ENCODE measurements around the gene AVEN.

The AVEN gene

DNA sequence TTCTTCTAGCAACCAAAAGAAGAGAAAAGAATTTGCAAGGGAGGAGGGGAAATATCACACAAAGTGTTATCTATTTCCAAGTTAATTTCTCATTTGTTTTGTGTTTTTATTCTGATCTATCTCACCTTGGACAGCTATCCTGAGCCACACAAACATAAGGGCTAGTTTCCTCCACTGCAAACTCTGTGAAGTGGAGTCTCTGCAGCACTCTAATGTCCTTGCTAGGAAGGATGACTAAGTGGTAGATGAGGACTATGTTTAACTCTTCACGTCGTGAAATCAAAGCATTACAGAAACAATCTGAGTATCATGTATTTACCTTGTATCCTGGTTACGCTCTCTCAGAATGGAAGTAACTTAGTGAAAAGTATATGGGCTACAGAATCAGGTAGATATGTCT lies 104.6 kb downstream of the AVEN start:
- TF ChIP-seq Cebpa-rat (IDR thresholded peaks at IDR 0.05) = no peak
- no peak overlapping the region for H3K4me2 ChIP-seq
- H3K36me3 ChIP-seq = no peaks in the 10 kb centered on the region
- H3K4me3 ChIP-seq = no peak overlapping the region
- H3K9me3 ChIP-seq = no peaks in the 10 kb centered on the region
- H3K27ac ChIP-seq = no peak overlapping the region
- no peaks in the 10 kb centered on the region for H3K4me1 ChIP-seq
- H4K20me1 ChIP-seq = no peaks in the 10 kb centered on the region
- no peak overlapping the region for H3K9ac ChIP-seq
- no peaks in the 10 kb centered on the region for H3K27me3 ChIP-seq

DNA sequence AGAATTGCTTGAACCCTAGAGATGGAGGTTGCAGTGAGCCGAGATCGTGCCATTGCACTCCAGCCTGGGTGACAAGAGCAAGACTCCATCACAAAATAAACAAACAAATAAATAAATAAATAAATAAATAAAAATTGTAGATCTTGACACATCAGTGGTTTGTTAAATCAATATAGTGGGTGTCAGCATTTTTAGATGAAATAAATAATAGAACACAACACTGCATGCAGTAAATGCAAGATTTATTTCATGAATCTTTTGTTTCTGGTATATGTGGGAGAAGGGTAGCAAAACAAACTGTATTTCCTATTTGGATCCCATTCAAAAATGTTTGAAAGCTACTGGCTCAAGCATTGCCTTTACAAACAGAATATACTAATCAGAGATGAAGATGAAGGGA lies 106.3 kb downstream of the AVEN start:
- TF ChIP-seq Cebpa-rat (IDR thresholded peaks at IDR 0.05) = no peak

DNA sequence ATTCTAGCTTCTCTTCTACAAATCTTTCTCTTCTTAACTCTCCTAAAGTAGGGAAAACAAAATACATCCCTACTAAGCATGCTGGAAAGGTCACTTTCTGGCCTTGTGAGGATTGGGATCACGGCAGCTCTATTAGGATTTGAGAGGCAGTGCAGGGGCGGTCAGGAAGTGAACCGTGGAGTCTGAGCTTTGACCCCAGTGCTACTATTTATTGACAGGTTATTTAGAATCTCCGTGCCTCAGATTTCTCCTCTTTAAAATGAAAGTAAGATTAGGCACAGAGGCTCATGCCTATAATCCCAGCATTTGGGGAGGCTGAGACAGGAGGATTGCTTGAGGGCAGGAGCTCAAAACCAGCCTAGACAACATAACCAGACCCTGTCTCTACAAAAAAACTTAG lies 112.7 kb downstream of the AVEN start:
- no peak for TF ChIP-seq Cebpa-rat (IDR thresholded peaks at IDR 0.05)

More for the DNA sequence above, 106.3 kb downstream of the AVEN start:
- Histone ChIP-seq H3K27me3 (no peaks in the 10 kb centered on the region), H3K27ac (no peak overlapping the region), H3K9ac (no peak overlapping the region), H3K36me3 (no peaks in the 10 kb centered on the region), H3K9me3 (no peaks in the 10 kb centered on the region), H3K4me3 (no peak overlapping the region), H3K4me1 (no peaks in the 10 kb centered on the region), H4K20me1 (no peaks in the 10 kb centered on the region), H3K4me2 (no peak overlapping the region)

DNA sequence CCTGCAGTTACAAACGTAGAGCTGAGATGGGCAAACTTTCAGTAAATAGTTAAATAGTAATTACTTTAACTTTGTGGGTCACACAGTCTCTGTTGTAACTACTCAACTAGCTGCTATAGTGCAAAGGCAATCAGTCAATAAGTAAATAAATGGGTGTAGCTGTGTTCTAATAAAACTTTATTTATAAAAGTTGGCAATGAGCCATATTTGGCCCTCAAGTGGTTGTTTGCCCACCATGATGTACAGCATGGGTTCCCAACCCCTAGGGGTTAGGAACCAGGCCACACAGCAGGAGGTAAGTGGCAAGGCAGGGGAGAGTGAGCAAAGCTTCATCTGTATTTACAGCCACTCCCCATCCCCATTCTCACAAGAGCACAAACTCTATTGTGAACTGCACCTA lies 115.6 kb downstream of the AVEN start:
- no peak overlapping the region for H3K4me3 ChIP-seq
- no peak overlapping the region for H3K27ac ChIP-seq
- H3K9me3 ChIP-seq = no peaks in the 10 kb centered on the region
- H3K4me1 ChIP-seq = no peaks in the 10 kb centered on the region
- no peaks in the 10 kb centered on the region for H4K20me1 ChIP-seq
- H3K36me3 ChIP-seq = no peaks in the 10 kb centered on the region
- no peak overlapping the region for H3K4me2 ChIP-seq
- H3K27me3 ChIP-seq = no peaks in the 10 kb centered on the region
- no peak for TF ChIP-seq Cebpa-rat (IDR thresholded peaks at IDR 0.05)
- no peak overlapping the region for H3K9ac ChIP-seq

More for the DNA sequence above, 112.7 kb downstream of the AVEN start:
- no peak overlapping the region for H3K4me3 ChIP-seq
- H3K4me2 ChIP-seq = no peak overlapping the region
- no peaks in the 10 kb centered on the region for H3K27me3 ChIP-seq
- H3K4me1 ChIP-seq = no peaks in the 10 kb centered on the region
- H3K9me3 ChIP-seq = no peaks in the 10 kb centered on the region
- H3K27ac ChIP-seq = no peak overlapping the region
- H3K36me3 ChIP-seq = no peaks in the 10 kb centered on the region
- H3K9ac ChIP-seq = no peak overlapping the region
- H4K20me1 ChIP-seq = no peaks in the 10 kb centered on the region

GRCh38 chr15:33915571-33916407 lies 123.2 kb downstream of the AVEN start:
- Histone ChIP-seq H3K4me2 (no peak overlapping the region), H3K9ac (no peak overlapping the region), H3K27me3 (no peaks in the 10 kb centered on the region), H3K9me3 (no peaks in the 10 kb centered on the region), H3K27ac (no peak overlapping the region), H4K20me1 (no peaks in the 10 kb centered on the region), H3K4me1 (peaks cover 3% of the 10 kb centered on the region; the same call in 1 of the 2 replicates), H3K36me3 (no peaks in the 10 kb centered on the region), H3K4me3 (no peak overlapping the region)
- no peak for TF ChIP-seq Cebpa-rat (IDR thresholded peaks at IDR 0.05)

DNA sequence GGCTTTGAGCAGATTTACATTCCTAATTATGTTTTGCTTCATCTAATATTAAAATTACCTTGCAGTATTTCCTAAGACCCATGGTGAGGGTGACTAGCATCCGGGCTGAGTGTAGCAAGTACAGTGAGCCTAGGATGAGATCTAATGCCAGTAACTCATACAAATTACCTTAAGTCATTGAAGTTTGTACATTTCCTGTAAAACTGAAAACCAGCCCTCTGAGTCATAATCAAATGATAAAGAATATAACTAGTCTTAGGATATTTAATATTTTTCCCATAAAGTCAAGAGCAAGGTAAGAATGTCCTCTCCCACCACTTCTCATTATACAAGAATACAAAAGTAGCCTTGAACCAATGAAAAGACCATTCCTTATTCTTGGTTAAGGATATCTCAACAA lies 125.5 kb downstream of the AVEN start:
- no peak for TF ChIP-seq Cebpa-rat (IDR thresholded peaks at IDR 0.05)
- H3K27ac ChIP-seq = no peak overlapping the region
- H3K9me3 ChIP-seq = no peaks in the 10 kb centered on the region
- H3K9ac ChIP-seq = no peak overlapping the region
- H3K4me1 ChIP-seq = peaks cover 3% of the 10 kb centered on the region; the same call in 1 of the 2 replicates
- no peak overlapping the region for H3K4me2 ChIP-seq
- no peaks in the 10 kb centered on the region for H3K36me3 ChIP-seq
- no peak overlapping the region for H3K4me3 ChIP-seq
- no peaks in the 10 kb centered on the region for H4K20me1 ChIP-seq
- H3K27me3 ChIP-seq = no peaks in the 10 kb centered on the region

DNA sequence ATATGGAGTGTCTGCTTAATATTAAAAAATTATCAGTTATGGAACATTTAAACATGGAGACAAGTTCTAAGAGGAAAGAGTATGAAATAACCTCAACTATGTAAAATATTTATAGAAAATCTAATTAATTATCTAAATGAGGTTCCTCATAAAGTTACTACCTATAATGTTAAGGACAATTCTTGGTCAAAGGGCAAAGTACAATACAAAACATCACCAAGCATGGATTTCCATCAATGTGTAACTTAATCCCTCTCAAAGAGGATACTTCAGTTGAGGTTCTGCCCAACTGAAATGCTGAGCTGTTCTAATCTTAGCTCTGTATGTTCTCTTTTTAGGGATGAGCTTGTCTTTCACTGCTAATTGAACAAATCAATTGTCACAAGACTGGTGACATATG lies 126.7 kb downstream of the AVEN start:
- H3K27ac ChIP-seq = no peak overlapping the region
- H3K4me1 ChIP-seq = peaks cover 3% of the 10 kb centered on the region; the same call in 1 of the 2 replicates
- no peak overlapping the region for H3K9ac ChIP-seq
- no peaks in the 10 kb centered on the region for H3K27me3 ChIP-seq
- H3K9me3 ChIP-seq = no peaks in the 10 kb centered on the region
- no peak overlapping the region for H3K4me2 ChIP-seq
- no peaks in the 10 kb centered on the region for H4K20me1 ChIP-seq
- no peak overlapping the region for H3K4me3 ChIP-seq
- TF ChIP-seq Cebpa-rat (IDR thresholded peaks at IDR 0.05) = no peak
- H3K36me3 ChIP-seq = no peaks in the 10 kb centered on the region

DNA sequence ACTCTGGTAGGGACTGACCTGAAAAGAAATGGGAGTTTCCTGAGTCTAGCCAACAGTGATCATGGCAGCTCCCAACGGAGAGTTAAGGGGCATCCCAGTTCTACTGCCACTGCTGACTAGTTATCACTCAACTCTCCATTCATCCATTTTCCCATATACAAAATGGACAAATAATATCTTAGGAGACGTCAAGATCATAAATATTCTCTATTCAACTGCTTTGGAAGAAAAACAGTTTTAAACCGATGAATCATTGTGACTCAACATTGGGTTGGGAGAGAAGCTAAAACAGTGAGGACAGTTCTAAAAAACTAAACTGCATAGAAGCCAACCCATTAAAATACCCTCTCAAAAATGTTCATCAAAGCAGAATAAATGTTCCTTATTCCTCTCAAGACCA lies 128.3 kb downstream of the AVEN start:
- no peak overlapping the region for H3K27ac ChIP-seq

GRCh38 chr15:33908406-33908805 lies 130.6 kb downstream of the AVEN start:
- no peak for TF ChIP-seq Cebpa-rat (IDR thresholded peaks at IDR 0.05)
- Histone ChIP-seq H3K27me3 (no peaks in the 10 kb centered on the region), H3K27ac (no peak overlapping the region), H4K20me1 (no peaks in the 10 kb centered on the region), H3K4me2 (no peak overlapping the region), H3K9ac (no peak overlapping the region), H3K36me3 (no peaks in the 10 kb centered on the region), H3K4me3 (no peak overlapping the region), H3K9me3 (no peaks in the 10 kb centered on the region), H3K4me1 (no peaks in the 10 kb centered on the region)

More for the DNA sequence above, 128.3 kb downstream of the AVEN start:
- Histone ChIP-seq H3K9ac (no peak overlapping the region), H3K27me3 (no peaks in the 10 kb centered on the region), H4K20me1 (no peaks in the 10 kb centered on the region), H3K4me2 (no peak overlapping the region), H3K36me3 (no peaks in the 10 kb centered on the region), H3K4me1 (peaks cover 2% of the 10 kb centered on the region; the same call in 1 of the 2 replicates), H3K4me3 (no peak overlapping the region), H3K9me3 (no peaks in the 10 kb centered on the region)
- TF ChIP-seq Cebpa-rat (IDR thresholded peaks at IDR 0.05) = no peak

DNA sequence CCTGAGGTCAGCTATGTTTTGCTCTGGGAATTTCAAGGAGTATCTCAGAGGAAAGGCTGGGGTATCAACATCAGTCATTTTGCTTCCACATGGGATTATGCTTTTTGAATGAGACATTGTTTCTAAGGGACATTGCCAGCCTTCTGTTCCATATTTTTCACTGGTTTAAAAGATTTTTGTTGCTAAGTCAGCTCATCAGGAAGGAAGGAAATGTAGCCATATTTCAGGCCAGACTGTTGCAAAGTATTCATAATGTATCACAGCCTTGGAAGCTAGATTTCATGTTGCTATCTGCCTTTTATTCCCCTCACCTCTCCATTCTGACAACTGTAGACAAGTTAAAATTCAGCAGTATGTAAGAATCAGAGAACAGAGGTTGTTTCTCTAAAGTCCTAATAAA lies 131.7 kb downstream of the AVEN start:
- Histone ChIP-seq H3K36me3 (no peaks in the 10 kb centered on the region), H3K27ac (no peak overlapping the region), H3K27me3 (no peaks in the 10 kb centered on the region), H3K4me2 (no peak overlapping the region), H3K9ac (no peak overlapping the region), H3K4me1 (no peaks in the 10 kb centered on the region), H3K4me3 (no peak overlapping the region), H4K20me1 (no peaks in the 10 kb centered on the region), H3K9me3 (no peaks in the 10 kb centered on the region)
- no peak for TF ChIP-seq Cebpa-rat (IDR thresholded peaks at IDR 0.05)

All from BLaER1 (cell line).